KBM-7 (cell line): ENCODE results near the gene SLC25A36.
A peak's percentile ranks its signal among the peaks of the same experiment; 100 is the strongest.

Experiments
- DNase-seq: peaks from one replicate; pipeline ENCODE4 v3.0.0-alpha.2; 2015
- in situ Hi-C: fragments of 300-500 bp; cut with MboI; formaldehyde crosslinking; loops from 2 replicates; pipeline ENCODE4 v1.14.3; 2020; ENCODE audit warnings: low sequenced_read_pairs, low pct_unique_long_range_greater_than_20kb, mixed read lengths

The SLC25A36 gene, protein sequence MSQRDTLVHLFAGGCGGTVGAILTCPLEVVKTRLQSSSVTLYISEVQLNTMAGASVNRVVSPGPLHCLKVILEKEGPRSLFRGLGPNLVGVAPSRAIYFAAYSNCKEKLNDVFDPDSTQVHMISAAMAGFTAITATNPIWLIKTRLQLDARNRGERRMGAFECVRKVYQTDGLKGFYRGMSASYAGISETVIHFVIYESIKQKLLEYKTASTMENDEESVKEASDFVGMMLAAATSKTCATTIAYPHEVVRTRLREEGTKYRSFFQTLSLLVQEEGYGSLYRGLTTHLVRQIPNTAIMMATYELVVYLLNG

DNA sequence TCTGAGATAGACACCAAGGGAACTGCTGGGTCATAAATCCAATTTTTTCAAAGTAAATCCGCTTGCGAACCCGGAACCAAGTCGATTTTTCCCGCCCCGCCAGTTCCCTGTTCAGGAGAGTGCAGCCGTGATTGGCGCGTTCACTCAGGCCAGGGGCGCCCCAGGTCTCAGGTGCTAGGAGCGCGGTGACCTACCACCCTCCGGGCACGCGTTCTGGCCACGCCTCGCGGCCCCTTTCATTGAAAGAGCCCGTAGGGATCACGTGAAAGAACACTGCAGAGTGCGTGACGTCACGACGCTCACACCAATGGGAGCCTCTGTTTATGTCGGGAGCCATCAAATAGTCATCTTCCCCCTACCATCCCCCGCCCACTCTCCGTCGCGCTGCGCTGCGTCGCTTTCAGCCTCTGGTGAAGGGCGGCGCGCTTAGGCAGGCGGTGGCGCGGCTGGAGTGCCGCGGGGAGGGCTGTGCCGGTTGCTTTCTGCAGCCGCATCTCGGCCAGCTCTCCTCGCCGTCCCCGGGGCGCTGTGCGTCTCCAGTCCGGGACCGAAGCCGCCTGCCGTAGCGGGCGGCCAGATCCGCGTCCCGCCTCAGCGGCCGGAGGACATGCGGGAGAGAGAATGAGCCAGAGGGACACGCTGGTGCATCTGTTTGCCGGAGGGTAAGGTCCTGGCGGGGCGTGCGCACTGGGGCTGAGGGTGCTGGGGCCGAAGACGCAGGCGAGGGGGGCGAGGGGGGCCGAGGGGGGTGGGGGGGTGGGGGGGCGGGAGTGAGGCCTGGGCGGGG, at the start of gene SLC25A36:
TSS of gene SLC25A36 (plus strand) at position 403 of the 787 bp plus-strand sequence. CDS start at position 622, 219 bp downstream.
- in situ Hi-C loops: no loop called here
- DNase-seq: peak; percentile 97

DNA sequence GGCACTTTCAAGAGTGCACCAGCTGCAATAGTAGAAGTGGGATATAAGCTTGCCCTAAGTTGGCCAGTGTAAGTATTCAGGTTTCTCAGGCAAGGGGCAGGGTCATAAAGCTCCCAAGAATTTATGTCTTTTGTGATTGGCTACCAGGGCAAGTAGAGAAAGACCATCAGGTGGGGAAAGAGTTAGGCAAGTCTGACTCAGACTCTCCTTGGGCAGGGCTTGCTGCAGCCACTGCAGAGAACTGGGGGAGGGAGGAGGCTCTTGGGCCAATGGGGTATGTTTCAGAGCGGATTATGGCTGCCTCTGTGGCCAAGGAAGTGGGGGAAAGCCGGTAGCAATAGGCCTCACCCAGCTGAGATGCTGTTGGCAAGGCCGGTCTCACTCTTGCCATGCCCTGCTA, 44.6 kb upstream of the SLC25A36 start:
- in situ Hi-C loops: no loop called here
- no peak for DNase-seq

DNA sequence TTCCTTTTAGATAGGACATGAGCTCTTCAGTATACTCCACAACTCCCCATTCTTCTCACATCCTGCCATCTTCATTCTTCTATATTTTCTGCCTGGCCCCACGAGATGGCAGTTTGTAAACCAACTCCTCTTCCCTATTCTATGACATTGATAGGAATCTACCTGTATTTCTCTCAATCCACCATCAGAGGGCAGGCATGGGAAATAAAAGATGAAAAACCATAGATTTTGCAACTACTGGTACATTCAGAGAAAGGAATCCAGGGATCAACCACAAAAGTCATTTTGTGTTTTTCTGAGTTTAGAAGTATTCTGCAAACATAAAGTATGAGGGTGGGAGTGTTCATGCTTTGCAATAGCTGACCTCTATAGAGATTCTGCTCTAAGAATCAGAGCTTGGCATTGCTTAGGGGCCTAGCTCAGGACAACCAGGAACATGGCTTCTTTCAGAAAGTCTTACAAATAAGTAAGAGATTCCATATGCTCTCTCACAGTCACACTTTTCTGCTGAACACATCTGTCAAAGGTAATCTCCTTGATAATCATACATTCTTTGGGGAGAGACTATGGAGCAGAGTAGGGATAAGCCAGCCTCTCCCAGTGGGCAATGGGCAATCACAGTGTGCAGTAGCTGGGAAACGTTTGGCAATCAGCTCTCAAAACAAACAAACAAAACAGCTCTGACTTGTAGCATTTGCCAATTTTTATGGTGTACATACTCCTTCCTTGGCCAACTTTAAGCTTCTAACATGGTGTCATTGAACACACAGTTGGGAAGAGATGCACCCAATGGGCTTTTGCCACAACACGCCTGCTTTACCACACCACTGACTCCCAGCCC, 43.1 kb upstream of the SLC25A36 start:
- in situ Hi-C loops: no loop called here
- peak; percentile 70 for DNase-seq

DNA sequence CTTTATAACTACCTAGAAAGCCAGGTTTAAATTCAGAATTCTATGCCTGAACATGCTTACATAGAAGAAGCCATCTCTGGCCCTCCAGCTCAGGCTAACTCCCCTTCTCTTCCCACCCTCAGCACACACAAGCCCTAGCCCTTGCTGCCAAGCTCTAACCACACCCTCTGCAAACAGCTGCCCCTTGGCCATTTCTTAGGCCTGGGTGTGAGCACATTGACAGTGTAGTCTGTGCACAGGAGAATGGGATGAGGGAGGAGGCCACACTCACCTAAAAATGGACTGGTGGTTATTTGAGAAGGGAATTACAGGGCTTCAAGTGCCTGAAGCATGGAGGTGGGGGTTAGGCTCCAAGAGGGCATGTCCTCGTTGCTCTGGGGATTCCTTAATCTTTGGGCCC, 42.3 kb upstream of the SLC25A36 start:
- in situ Hi-C loops: no loop called here
- DNase-seq: no peak

DNA sequence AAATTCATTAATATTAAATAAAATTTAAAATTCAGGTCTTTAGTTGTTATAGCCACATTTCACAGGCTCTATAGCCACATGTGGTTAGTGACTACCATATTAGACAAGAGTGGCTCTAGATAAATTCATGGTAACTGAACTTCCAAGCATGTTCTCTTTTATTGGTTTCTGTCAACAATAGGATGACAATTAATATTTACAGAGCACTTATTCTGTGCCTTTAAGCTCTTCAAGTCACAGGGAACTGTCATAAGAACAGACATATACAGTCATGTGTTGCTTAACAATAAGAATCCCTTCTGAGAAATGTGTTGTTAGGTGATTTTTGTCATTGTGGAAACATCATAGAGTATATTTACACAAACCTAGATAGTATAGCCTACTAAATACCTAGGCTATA, 38.8 kb upstream of the SLC25A36 start:
- in situ Hi-C loops: no loop called here
- no peak for DNase-seq

DNA sequence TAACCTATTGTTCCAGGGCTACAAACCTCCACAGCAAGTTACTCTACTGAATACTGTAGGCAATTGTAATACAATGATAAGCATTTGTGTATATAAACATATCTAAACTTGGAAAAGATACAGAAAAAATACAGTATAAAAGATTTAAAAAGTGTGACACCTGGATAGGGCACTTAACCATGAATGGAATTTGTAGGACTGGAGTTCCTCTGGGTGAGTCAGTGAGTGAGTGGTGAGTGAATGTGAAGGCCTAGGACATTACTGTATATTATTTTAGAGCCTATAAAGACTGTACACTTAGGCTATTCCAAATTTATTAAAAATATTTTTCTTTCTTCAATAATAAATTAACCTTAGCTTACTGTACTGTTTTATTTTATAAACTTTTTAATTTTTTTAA, 38.4 kb upstream of the SLC25A36 start:
- in situ Hi-C loops: no loop called here
- no peak for DNase-seq

DNA sequence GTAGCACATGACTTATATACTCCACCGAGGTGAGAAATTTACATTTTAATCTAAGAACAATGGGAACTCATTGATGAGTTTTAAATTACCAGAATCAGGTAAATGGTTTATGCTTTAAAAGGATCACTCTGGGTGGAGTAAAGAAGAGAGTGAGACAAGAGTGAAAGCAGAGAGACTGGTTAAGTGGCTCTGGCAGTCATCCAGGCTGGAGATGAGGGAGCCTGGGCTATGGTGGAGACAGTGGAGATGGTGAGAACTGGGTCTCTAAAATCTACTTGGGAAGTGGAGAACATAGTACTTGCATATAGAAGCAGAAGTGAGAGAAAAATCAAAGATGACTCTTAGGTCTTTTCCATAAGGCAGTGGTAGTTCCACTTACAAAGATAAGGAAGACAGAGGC, 37.1 kb upstream of the SLC25A36 start:
- DNase-seq: no peak
- in situ Hi-C loops: no loop called here

DNA sequence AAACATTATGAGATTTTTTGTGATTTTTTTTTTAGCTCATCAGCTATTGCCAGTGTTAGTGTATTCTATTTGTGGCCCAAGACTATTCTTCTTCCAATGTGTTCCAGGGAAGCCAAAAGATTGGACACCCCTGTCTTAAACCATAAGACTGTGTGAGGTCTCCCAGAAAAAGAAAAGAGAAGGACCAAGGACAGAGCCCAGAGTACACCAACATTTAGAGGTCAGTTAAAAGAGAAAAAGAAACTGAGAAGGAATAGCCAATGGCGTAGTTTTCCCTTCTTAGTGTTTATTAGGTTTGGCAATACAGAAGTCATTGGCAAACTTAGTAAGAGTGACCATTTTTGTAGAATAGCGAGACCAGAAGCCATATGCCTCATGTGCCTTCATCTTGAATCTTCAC, 36.1 kb upstream of the SLC25A36 start:
- DNase-seq: no peak
- in situ Hi-C loops: no loop called here

DNA sequence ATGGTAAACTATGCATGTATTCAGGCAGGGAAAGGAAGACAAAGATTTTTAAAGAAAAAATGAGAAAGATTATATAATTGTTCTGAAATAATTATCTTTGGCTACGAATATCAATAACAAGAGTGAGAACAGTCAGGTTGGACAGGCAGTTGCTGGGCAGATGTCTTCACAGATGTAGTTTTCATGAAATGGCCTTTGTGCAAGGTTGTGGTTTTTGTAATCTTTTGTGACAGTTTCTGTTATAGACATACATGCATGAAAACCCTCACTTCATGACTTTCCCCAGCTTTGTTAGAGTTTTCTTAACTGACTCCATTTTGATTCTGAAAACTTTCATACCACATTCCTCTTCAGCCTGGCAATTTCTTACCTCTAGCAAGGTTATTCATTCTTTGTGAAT, 34.9 kb upstream of the SLC25A36 start:
- in situ Hi-C loops: no loop called here
- DNase-seq: no peak

DNA sequence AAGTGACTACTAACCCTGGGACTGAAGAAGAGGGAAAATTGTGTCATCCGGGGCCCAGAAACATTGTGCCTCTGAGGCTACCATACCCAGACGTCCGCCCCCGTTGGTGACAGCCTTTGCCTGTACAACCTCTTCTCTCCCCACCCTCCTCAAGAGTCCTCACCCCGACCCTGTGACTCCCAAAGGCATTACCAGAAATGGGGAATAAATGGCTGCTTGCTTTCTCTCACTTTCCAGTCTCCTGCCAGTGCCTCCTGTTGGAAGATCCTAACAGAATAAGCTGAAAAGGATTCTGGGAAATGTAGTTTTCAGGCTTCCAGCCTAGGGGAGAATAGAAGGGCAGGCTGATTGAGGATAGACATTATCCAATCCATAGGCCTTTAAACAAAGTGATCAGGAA, 30.8 kb upstream of the SLC25A36 start:
- in situ Hi-C loops: no loop called here
- no peak for DNase-seq

DNA sequence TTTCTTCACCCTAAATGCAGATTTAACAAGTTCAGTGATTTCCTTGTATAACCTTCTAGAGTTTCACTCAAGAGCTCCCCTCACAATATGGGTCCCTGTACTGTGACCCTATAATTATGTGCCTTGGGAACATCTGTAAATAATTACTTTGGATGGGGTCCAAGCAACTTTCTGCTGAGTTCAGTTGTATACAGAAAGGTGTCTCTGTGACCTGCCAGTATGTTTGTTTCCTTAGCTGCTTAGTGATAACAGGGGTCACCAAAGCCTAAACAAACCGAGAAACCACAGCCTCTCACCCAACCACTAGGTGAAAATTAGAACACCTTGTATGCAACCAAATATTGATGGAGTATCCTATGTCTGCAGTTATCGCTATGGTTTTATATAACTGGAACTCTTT, 29.8 kb upstream of the SLC25A36 start:
- in situ Hi-C loops: no loop called here

DNA sequence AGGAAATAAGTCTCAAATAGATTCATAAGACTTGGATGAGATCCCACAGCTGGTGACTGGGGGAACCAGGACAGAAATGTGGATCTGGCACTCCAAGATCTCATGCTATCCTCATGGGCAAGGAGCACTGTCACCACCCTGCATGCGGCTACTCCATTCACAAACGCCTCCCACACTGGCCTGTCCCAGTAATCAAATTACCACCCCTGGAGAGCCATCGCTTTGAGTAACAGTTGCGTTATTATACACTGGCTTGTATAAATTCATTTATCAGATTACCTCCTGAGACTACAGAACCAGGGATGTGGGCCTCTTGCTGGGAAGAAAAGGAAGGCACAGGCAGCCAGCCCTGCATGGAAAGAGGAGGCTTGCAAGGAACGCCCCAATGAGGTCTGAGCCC, 27.9 kb upstream of the SLC25A36 start:
- DNase-seq: no peak
- in situ Hi-C loops: no loop called here

More for the DNA sequence above, 29.8 kb upstream of the SLC25A36 start:
- no peak for DNase-seq

DNA sequence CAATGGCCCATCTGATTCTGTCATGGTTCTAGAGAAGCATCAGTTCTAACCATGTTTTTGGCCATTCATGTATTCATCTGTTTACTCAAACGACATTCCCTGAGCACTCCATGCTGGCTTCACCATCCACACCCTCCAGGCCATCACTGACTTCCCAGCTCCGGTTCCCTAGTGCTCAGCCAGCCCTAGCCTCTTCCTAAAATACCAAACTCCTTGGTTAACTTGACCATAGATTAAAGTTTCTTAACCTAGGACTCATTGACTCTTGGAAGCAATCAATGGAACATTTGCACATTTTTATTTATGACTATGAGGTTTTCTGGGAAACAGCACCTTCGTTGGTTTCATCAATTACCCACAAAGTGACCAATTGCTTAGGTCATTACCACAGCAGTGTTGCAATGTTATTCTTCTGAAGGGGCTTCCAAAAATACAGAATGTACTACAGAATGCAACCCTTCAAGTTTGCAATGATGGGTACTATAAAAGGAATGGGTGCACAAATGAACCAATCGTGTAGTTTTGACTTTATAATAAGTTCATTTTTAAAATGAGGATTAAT, 27.2 kb upstream of the SLC25A36 start:
- in situ Hi-C loops: no loop called here
- DNase-seq: no peak

DNA sequence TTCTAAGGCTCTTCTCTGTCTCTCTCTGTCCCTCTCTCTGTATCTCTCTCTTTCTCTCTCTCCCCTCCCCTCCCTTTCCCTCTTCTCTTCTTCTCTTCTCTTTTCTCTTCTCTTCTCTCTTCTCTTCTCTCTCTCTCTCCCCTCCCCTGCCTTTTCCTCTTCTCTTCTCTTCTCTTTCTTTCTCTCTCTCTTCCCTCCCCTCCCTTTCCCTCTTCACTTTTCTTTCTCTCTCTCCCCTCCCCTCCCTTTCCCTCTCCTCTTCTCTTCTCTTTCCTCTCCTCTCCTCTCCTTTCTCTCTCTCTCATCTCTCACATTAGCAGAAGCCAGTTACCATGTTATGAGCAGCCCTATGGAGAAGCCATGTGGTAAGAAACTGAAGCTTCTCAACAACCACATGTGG, 25.0 kb upstream of the SLC25A36 start:
- in situ Hi-C loops: no loop called here
- no peak for DNase-seq

DNA sequence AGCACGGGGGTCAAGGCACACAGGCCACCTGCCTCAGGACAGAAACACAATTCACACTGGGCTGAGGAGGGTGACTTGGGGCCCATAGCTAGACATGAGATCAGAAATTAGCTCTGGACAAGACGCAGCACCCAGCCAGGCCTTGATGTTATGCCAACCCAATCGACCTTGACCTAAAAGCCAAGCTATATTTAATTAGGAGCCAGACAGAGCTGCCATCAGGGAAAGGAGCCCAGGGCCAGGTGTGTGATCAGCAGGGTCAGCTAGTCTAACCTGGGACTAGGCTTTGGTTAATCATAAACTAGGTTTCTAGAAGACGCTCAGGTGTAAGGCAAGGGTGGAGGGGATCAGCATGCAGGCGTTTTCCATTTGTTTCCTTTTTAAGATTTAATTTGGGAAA, 23.9 kb upstream of the SLC25A36 start:
- in situ Hi-C loops: no loop called here
- no peak for DNase-seq

DNA sequence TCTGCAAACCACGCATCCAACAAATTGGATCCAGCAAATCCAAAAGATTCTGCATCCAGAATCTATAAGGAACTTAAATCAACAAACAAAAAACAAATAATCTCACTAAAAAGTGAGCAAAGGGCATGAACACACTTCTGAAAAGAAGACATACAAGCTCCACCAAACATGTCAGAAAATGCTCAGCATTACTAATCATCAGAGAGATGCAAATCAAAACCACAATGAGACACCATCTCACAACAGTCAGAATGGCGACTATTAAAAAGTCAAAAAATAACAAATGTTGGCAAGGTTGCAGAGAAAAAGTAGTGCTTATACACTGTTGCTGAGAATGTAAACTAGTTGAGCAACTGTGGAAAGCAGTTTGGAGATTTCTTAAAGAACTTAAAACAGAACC, 21.6 kb upstream of the SLC25A36 start:
- in situ Hi-C loops: no loop called here
- no peak for DNase-seq

DNA sequence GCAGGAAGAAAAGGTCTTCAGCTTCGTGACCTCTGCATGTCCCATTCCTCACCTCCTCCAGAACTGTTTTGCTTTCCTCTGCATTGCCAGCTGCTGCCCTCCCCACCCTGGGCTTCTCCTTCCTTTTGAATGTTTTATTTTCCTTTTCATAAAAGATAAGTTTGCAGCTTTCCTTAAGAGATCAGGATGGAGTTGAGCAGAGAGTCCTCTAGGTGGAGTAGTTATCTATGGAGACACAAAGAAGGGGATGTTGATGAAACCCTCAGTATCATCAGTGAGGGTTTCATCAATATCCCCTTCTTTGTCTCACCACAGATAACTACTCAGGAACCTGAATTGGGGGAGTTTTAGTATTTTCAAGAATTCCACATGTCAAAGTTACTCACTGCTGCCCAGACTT, 19.0 kb upstream of the SLC25A36 start:
- in situ Hi-C loops: no loop called here

DNA sequence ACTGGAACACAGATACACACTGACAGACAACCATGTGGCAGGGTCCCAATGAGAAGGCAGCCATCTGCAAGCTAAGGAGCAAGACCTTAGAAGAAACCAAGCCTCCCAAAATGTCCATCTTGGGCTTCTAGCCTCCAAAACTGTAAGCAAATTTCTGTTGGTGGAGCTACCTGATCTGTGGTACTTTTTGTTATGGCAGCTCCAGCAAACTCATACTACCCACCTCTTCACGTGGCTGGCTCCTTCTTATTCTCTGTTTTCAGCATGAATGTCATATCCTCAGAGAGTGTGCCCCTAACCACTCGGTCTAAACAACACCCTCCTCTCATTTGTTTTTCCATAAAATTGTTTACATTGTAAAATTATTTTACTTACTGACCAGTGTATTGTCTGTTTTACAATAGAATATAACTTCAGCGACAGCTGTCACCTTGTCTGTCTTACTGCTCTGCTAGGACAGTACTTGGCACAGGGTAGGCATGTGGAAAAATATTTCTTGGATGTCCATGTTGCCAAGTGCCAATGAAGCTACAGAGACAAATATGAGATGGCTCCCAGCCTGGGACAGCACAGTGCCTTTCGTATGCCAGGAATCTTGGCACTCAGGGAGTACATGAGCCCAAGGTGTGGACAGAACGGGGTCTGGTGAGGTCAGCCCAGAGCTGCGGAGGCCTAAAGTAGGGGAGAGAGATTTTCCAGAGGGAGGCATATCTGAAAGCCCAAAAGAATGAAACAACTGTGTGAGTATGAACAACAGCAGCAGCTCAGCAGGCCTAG, 17.4 kb upstream of the SLC25A36 start:
- in situ Hi-C loops: no loop called here
- no peak for DNase-seq

More for the DNA sequence above, 19.0 kb upstream of the SLC25A36 start:
- DNase-seq: peak; percentile 35
